OCI-LY7 (cell line): ENCODE measurements around the gene DCAF7. TPM values are rescaled to one million over a fixed set of nuclear protein-coding genes. Genes with fewer than 3 reads are reported as not detected.

Experiments used
- BruUV-seq: library from RNA; stranded (reverse); fragments of 400-500 nt; replicated peaks from 2 replicates; lab custom pipeline; 2021; lab: Mats Ljungman, UMichigan
- CTCF ChIA-PET: fragments of 300-600 bp; sonication (Branson Sonifier 250); formaldehyde crosslinking; loops from one replicate; lab custom pipeline; 2022; ENCODE audit warnings: antibody characterized with exemption; ENCODE audit not compliant: unreplicated experiment; lab: Charles Lee
- POLR2A ChIA-PET: fragments of 300-600 bp; sonication (Branson Sonifier 250); formaldehyde crosslinking; loops from one replicate; lab custom pipeline; 2022; ENCODE audit warnings: antibody characterized with exemption; lab: Charles Lee
- DNase-seq: peaks from one replicate; pipeline ENCODE4 v3.0.0-alpha.2; 2015; ENCODE audit warnings: low spot score
- H2AFZ ChIP-seq: fragments of 200-600 bp; sonication (generic), shearing (Covaris generic); 2 replicates; pipeline ENCODE4 v1.6.1; 2014; ENCODE audit warnings: mild to moderate bottlenecking, antibody characterized with exemption, low read length, moderate library complexity
- H3K27ac ChIP-seq: fragments of 200-600 bp; sonication (generic); 2 replicates; pipeline ENCODE4 v1.5.1; 2014; ENCODE audit warnings: mixed run types, low read depth, mild to moderate bottlenecking, moderate library complexity, low read length, inconsistent platforms; ENCODE audit not compliant: poor library complexity, severe bottlenecking
- H3K36me3 ChIP-seq: fragments of 200-600 bp; sonication (generic); 2 replicates; pipeline ENCODE4 v1.6.1; 2014; ENCODE audit warnings: mild to moderate bottlenecking, antibody characterized with exemption, low read length, moderate library complexity, mixed read lengths; ENCODE audit not compliant: insufficient read depth
- H3K4me1 ChIP-seq: fragments of 200-600 bp; sonication (generic); 2 replicates; pipeline ENCODE4 v1.5.1; 2014; ENCODE audit warnings: mild to moderate bottlenecking, low read length; ENCODE audit not compliant: insufficient read depth, poor library complexity, severe bottlenecking
- H3K4me2 ChIP-seq: fragments of 200-600 bp; sonication (generic); 2 replicates; pipeline ENCODE4 v1.6.1; 2014; ENCODE audit warnings: mild to moderate bottlenecking, low read length
- H3K4me3 ChIP-seq: fragments of 200-600 bp; sonication (generic); 2 replicates; pipeline ENCODE4 v1.5.1; 2014; ENCODE audit warnings: mild to moderate bottlenecking, low read depth, low read length; ENCODE audit not compliant: poor library complexity, severe bottlenecking
- H3K79me2 ChIP-seq: fragments of 200-600 bp; sonication (generic); 2 replicates; pipeline ENCODE4 v1.6.1; 2016; ENCODE audit warnings: low read depth, mild to moderate bottlenecking, low read length, moderate library complexity, mixed read lengths; ENCODE audit not compliant: insufficient read depth
- H3K9me2 ChIP-seq: fragments of 200-600 bp; sonication (generic); 2 replicates; pipeline ENCODE4 v1.6.1; 2016; ENCODE audit warnings: mild to moderate bottlenecking, low read length, mixed read lengths; ENCODE audit not compliant: insufficient read depth
- H3K9me3 ChIP-seq: fragments of 200-600 bp; sonication (generic); 2 replicates; pipeline ENCODE4 v1.6.1; 2014; ENCODE audit warnings: mild to moderate bottlenecking, mixed run types, low read length, mixed read lengths
- H4K20me1 ChIP-seq: fragments of 200-600 bp; sonication (generic); 2 replicates; pipeline ENCODE4 v1.6.1; 2014; ENCODE audit warnings: mild to moderate bottlenecking, antibody characterized with exemption, low read length, moderate library complexity, mixed read lengths; ENCODE audit not compliant: insufficient read depth
- EZH2phosphoT487 ChIP-seq: fragments of 200-600 bp; sonication (generic); IDR thresholded peaks from 2 replicates; pipeline ENCODE4 v1.6.1; 2018; ENCODE audit warnings: low read depth, borderline replicate concordance, mild to moderate bottlenecking, mixed run types, antibody characterized with exemption, low read length, moderate library complexity, mixed read lengths
- intact Hi-C: fragments of 100-400 bp; cut with micrococcal nuclease; formaldehyde crosslinking; loops from one replicate; pipeline ENCODE4 v1.10.0; 2022; ENCODE audit not compliant: unreplicated experiment
- total RNA-seq, 2 experiments: library from RNA; depleted of rRNA in 1 of 2; stranded (reverse); fragments of >200 nt in 1 of 2; shearing (Covaris generic) in 1 of 2; gene quantifications; 2 replicates each; pipeline ENCODE4 v1.2.3, GENCODE V29; 2014 to 2022
- TF ChIP-seq, protein P1 (sequence below): fragments of 200-600 bp; sonication (generic); conservative IDR thresholded peaks from 2 replicates; pipeline ENCODE4 v1.5.1; 2014; ENCODE audit warnings: mild to moderate bottlenecking, antibody characterized with exemption, low read length, moderate library complexity, mixed read lengths

DCAF7 gene
- total RNA-seq, 2 experiments from 2014 or later: 46.4 to 121 TPM

DNA sequence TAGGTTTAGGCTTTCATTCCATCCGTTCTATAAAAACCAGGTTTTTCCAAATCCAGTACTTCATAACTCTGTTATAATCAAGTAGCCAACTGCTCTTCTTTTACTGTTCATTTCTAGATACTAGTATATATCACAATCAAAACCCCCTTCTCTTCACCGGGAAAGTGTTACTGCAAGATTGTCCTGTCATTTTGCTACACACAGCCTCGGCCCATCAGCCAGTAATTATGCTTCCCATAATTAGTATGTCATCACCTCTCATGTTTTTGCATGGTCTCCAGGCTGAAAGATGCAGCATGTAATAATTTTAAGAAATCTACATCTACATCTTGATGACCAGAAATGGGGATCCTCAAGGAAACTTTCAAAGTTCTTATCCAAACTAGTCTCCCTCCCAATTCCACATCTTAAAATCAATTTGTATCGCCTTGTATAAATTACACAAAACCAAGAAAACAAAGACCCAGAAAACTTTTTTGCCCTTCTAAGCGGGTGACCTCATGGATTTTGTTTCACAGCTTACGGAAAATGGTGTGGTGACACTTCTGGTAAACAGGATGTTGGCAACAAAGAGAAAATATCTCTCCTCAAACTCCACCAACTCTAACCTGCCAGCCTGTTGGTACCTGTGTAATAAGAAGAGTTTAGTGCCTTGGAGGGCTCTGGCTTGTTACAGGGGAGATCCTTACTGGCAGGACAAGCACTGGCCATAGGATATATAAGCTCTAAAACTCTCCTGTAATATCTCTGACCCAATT lies 59.7 kb downstream of the DCAF7 start:
- POLR2A ChIA-PET: no interaction called here

DNA sequence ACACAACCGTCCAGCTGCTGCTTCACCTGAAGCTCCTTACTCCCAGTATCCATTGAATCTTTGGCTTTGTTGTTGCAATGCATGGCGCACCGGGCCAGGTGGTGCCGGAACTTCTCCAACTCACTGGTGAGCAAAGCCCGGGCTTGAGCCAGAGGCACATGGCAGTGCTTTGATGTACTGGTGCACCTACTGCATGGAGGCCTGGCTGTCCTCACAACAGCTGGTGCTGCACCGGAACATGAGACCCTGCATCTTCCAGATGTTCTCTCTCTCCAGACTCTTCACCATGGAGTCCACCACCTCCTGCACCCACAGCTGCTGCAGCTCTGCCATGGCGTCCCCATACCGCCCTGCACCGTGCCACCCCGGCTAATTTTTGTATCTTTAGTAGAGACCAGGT lies 60.6 kb downstream of the DCAF7 start:
- Histone ChIP-seq H3K79me2 (no peaks in the 10 kb centered on the region), H3K4me3 (no peak overlapping the region), H3K4me2 (no peak overlapping the region), H4K20me1 (no peaks in the 10 kb centered on the region), H2AFZ (no peak overlapping the region), H3K9me3 (no peaks in the 10 kb centered on the region), H3K4me1 (no peaks in the 10 kb centered on the region), H3K27ac (no peak overlapping the region), H3K9me2 (no peaks in the 10 kb centered on the region), H3K36me3 (peaks cover 50% of the 10 kb centered on the region)
- ChIA-PET POLR2A (no interaction called here), CTCF (interaction anchor here (0.9 to 2.1 kb wide), 2 partner anchors 11 to 177 kb away, joined by 3 to 5 read pairs; partner anchors contain the start of gene MAP3K3)
- intact Hi-C loops: no loop called here
- BruUV-seq: no TSS peak
- DNase-seq: no peak
- TF ChIP-seq, protein P1, sequence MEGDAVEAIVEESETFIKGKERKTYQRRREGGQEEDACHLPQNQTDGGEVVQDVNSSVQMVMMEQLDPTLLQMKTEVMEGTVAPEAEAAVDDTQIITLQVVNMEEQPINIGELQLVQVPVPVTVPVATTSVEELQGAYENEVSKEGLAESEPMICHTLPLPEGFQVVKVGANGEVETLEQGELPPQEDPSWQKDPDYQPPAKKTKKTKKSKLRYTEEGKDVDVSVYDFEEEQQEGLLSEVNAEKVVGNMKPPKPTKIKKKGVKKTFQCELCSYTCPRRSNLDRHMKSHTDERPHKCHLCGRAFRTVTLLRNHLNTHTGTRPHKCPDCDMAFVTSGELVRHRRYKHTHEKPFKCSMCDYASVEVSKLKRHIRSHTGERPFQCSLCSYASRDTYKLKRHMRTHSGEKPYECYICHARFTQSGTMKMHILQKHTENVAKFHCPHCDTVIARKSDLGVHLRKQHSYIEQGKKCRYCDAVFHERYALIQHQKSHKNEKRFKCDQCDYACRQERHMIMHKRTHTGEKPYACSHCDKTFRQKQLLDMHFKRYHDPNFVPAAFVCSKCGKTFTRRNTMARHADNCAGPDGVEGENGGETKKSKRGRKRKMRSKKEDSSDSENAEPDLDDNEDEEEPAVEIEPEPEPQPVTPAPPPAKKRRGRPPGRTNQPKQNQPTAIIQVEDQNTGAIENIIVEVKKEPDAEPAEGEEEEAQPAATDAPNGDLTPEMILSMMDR: no peak
- TF ChIP-seq EZH2phosphoT487: no peak

More for the DNA sequence above, 59.7 kb downstream of the DCAF7 start:
- no peak overlapping the region for H3K27ac ChIP-seq
- no peaks in the 10 kb centered on the region for H4K20me1 ChIP-seq
- CTCF ChIA-PET: no interaction called here
- no peaks in the 10 kb centered on the region for H3K9me3 ChIP-seq
- no peaks in the 10 kb centered on the region for H3K4me1 ChIP-seq
- H3K9me2 ChIP-seq: no peaks in the 10 kb centered on the region
- intact Hi-C loops: no loop called here
- TF ChIP-seq, protein P1: no peak
- TF ChIP-seq EZH2phosphoT487: no peak
- BruUV-seq: TSS peak; percentile 32
- H3K4me3 ChIP-seq: no peak overlapping the region
- H2AFZ ChIP-seq: no peak overlapping the region
- H3K79me2 ChIP-seq: no peaks in the 10 kb centered on the region
- H3K4me2 ChIP-seq: no peak overlapping the region
- DNase-seq: no peak
- H3K36me3 ChIP-seq: peaks cover 59% of the 10 kb centered on the region

DNA sequence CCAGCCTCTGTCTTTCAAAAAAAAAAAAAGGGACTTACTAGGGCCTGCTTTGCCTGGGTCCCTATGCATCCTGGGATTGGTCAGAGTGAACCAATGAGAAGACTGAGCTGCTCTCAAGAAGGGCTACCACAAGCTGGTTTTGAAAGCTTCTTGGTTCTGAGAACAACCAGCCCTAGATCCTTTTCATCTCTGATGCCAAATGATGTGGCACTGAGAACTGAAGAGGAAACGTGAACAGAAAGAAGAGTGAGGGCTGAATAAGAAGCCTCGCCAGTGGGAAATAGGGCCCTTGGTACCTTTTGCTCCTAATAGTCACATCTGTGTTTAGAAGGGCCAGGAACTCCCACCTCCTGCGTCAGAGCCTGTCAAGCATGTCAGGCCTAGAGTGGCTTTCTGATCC lies 61.1 kb downstream of the DCAF7 start:
- DNase-seq: no peak
- Histone ChIP-seq H3K4me1 (no peaks in the 10 kb centered on the region), H4K20me1 (no peaks in the 10 kb centered on the region), H3K36me3 (peaks cover 45% of the 10 kb centered on the region), H3K27ac (no peak overlapping the region), H2AFZ (no peak overlapping the region), H3K9me3 (no peaks in the 10 kb centered on the region), H3K4me3 (no peak overlapping the region), H3K79me2 (no peaks in the 10 kb centered on the region), H3K4me2 (no peak overlapping the region), H3K9me2 (no peaks in the 10 kb centered on the region)
- intact Hi-C loops: no loop called here
- CTCF ChIA-PET: interaction anchor here (0.6 to 2.1 kb wide), 5 partner anchors 10 to 186 kb away, joined by 3 to 9 read pairs (median 4); partner anchors contain the start of gene MAP3K3
- POLR2A ChIA-PET: interaction anchor here (0.6 to 1.3 kb wide), 4 partner anchors 10 to 38 kb away, joined by 4 to 6 read pairs (median 4); partner anchors contain the start of gene MAP3K3
- no TSS peak for BruUV-seq
- TF ChIP-seq, protein P1: no peak
- no peak for TF ChIP-seq EZH2phosphoT487
